Measurements from ENCODE around the gene LYAR.

GRCh38 chr4:4274226-4274625 is 15.7 kb downstream of the LYAR start:
- TF ChIP-seq, protein P1, sequence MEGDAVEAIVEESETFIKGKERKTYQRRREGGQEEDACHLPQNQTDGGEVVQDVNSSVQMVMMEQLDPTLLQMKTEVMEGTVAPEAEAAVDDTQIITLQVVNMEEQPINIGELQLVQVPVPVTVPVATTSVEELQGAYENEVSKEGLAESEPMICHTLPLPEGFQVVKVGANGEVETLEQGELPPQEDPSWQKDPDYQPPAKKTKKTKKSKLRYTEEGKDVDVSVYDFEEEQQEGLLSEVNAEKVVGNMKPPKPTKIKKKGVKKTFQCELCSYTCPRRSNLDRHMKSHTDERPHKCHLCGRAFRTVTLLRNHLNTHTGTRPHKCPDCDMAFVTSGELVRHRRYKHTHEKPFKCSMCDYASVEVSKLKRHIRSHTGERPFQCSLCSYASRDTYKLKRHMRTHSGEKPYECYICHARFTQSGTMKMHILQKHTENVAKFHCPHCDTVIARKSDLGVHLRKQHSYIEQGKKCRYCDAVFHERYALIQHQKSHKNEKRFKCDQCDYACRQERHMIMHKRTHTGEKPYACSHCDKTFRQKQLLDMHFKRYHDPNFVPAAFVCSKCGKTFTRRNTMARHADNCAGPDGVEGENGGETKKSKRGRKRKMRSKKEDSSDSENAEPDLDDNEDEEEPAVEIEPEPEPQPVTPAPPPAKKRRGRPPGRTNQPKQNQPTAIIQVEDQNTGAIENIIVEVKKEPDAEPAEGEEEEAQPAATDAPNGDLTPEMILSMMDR (IDR thresholded peaks at IDR 0.05; ENCODE audit: extremely low read depth in 1 of 2, insufficient read depth in 1 of 2, low read depth in 1 of 2, low read length in 2 of 2) = no peak
- no peak for TF ChIP-seq POLR2A (IDR thresholded peaks at IDR 0.05; ENCODE audit: low read depth, low read length)
- no peak for TF ChIP-seq FOS (IDR thresholded peaks at IDR 0.05; ENCODE audit: borderline replicate concordance, insufficient read depth, low read length)
- TF ChIP-seq EZH2 (IDR thresholded peaks at IDR 0.05; ENCODE audit: borderline replicate concordance, low read depth, low read length, severe bottlenecking) = no peak
- no peak for TF ChIP-seq POLR2AphosphoS5 (IDR thresholded peaks at IDR 0.05; ENCODE audit: insufficient read depth, low read depth, low read length)
- TF ChIP-seq, protein P2, sequence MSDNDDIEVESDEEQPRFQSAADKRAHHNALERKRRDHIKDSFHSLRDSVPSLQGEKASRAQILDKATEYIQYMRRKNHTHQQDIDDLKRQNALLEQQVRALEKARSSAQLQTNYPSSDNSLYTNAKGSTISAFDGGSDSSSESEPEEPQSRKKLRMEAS (IDR thresholded peaks at IDR 0.05; ENCODE audit: insufficient read depth, insufficient read length) = no peak
